Fibroblast of mammary gland (primary cell): ENCODE measurements around the gene PACRG.

Experiments
- DNase-seq: peaks from one replicate; pipeline ENCODE4 v3.0.0-alpha.2; 2010; ENCODE audit warnings: low read depth
- H3K4me3 ChIP-seq: 2 replicates; pipeline ENCODE4 v1.5.1; 2011; ENCODE audit warnings: low read depth, mild to moderate bottlenecking, low read length, moderate library complexity; ENCODE audit not compliant: control insufficient read depth
- CTCF ChIP-seq: conservative IDR thresholded peaks from 2 replicates; pipeline ENCODE4 v1.5.1; 2011; ENCODE audit warnings: low read depth, low read length, inconsistent platforms; ENCODE audit not compliant: control insufficient read depth, insufficient read depth

The PACRG gene

GRCh38 chr6:162873537-162873936 is 145.8 kb downstream of the PACRG start:
- no peak for TF ChIP-seq CTCF
- H3K4me3 ChIP-seq: no peak overlapping the region
- no peak for DNase-seq

GRCh38 chr6:162875070-162875469 is 147.3 kb downstream of the PACRG start:
- no peak overlapping the region for H3K4me3 ChIP-seq
- TF ChIP-seq CTCF: no peak
- no peak for DNase-seq

GRCh38 chr6:162882801-162883481 is 155.2 kb downstream of the PACRG start:
- TF ChIP-seq CTCF: no peak

GRCh38 chr6:162887981-162888689 is 160.4 kb downstream of the PACRG start:
- no peak for TF ChIP-seq CTCF
- H3K4me3 ChIP-seq: no peak overlapping the region
- DNase-seq: no peak

More at GRCh38 chr6:162882801-162883481, 155.2 kb downstream of the PACRG start:
- no peak overlapping the region for H3K4me3 ChIP-seq
- DNase-seq: no peak

- H3K4me3 ChIP-seq: no peak overlapping the region
- no peak for TF ChIP-seq CTCF
- DNase-seq: no peak
These were observed 161.5 kb downstream of the PACRG start for GRCh38 chr6:162889303-162889702.

GRCh38 chr6:162898011-162898410 is 170.2 kb downstream of the PACRG start:
- DNase-seq: no peak
- TF ChIP-seq CTCF: no peak
- no peak overlapping the region for H3K4me3 ChIP-seq

- no peak overlapping the region for H3K4me3 ChIP-seq
- no peak for DNase-seq
- TF ChIP-seq CTCF: no peak
These were observed 171.4 kb downstream of the PACRG start for GRCh38 chr6:162899148-162899547.
